Mammary epithelial cell (primary cell): ENCODE data around the gene ZSCAN21.

ENCODE experiments used
- EZH2 ChIP-seq: IDR thresholded peaks from 2 replicates; pipeline ENCODE4 v1.6.1; 2012; ENCODE audit warnings: low read length, inconsistent platforms, borderline replicate concordance
- TF ChIP-seq, protein P1 (sequence below), 2 donors: IDR thresholded peaks in 1 of 2; conservative IDR thresholded peaks in 1 of 2; 2 replicates each; pipeline ENCODE4 v1.5.1; 2011 to 2012; ENCODE audit warnings: inconsistent platforms in 2 of 2, low read length in 2 of 2, mild to moderate bottlenecking in 2 of 2, control low read depth in 1 of 2, low read depth in 1 of 2; ENCODE audit not compliant: insufficient read depth in 1 of 2; ENCODE audit errors: extremely low read depth in 1 of 2

DNA sequence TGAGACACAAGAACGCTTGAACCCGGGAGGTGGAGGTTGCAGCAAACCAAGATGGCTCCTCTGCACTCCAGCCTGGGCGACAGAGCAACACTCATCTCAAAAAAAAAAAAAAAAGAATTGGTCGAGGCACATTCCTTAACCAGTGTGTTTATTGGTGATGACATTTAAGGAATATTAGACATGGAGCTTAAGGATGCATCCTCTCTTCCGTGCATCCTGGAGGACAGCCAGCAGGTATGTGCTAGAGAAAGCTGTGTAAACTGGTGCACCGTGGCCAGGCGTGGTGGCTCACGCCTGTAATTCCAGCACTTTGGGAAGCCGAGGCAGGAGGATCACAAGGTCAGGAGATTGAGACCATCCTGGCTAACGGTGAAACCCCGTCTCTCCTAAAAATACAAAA is 22.4 kb upstream of the ZSCAN21 start:
- TF ChIP-seq EZH2, result no peak
- TF ChIP-seq, protein P1, sequence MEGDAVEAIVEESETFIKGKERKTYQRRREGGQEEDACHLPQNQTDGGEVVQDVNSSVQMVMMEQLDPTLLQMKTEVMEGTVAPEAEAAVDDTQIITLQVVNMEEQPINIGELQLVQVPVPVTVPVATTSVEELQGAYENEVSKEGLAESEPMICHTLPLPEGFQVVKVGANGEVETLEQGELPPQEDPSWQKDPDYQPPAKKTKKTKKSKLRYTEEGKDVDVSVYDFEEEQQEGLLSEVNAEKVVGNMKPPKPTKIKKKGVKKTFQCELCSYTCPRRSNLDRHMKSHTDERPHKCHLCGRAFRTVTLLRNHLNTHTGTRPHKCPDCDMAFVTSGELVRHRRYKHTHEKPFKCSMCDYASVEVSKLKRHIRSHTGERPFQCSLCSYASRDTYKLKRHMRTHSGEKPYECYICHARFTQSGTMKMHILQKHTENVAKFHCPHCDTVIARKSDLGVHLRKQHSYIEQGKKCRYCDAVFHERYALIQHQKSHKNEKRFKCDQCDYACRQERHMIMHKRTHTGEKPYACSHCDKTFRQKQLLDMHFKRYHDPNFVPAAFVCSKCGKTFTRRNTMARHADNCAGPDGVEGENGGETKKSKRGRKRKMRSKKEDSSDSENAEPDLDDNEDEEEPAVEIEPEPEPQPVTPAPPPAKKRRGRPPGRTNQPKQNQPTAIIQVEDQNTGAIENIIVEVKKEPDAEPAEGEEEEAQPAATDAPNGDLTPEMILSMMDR (conservative IDR thresholded peaks at IDR 0.05 in 1 of 2, IDR thresholded peaks at IDR 0.05 in 1 of 2; ENCODE audit: extremely low read depth in 1 of 2, insufficient read depth in 1 of 2, low read depth in 1 of 2, low read length in 2 of 2), result no peak
